Trophoblast cell (in vitro differentiated cells and primary cell): Measurements from ENCODE around the gene SCMH1.

Experiments used
- DNase-seq, 2 donors: peaks; one replicate each; pipeline ENCODE4 v3.0.0-alpha.2; 2016
- H2AFZ ChIP-seq: 2 replicates; pipeline ENCODE4 v1.6.1; 2013; ENCODE audit warnings: low read length, moderate library complexity, mild to moderate bottlenecking; ENCODE audit not compliant: insufficient read depth, poor library complexity
- H2AK5ac ChIP-seq: 2 replicates; pipeline ENCODE4 v1.6.1; 2013; ENCODE audit warnings: mild to moderate bottlenecking, low read length
- H2BK120ac ChIP-seq: 2 replicates; pipeline ENCODE4 v1.6.1; 2013; ENCODE audit warnings: low read length, mild to moderate bottlenecking, moderate library complexity; ENCODE audit not compliant: insufficient read depth, poor library complexity
- H2BK12ac ChIP-seq: 2 replicates; pipeline ENCODE4 v1.6.1; 2013; ENCODE audit warnings: mild to moderate bottlenecking, low read length, moderate library complexity
- H2BK5ac ChIP-seq: 2 replicates; pipeline ENCODE4 v1.6.1; 2013; ENCODE audit warnings: low read length, low read depth, moderate library complexity, mild to moderate bottlenecking; ENCODE audit not compliant: poor library complexity
- H3K14ac ChIP-seq: 2 replicates; pipeline ENCODE4 v1.6.1; 2013; ENCODE audit warnings: mild to moderate bottlenecking, low read length
- H3K18ac ChIP-seq: 2 replicates; pipeline ENCODE4 v1.6.1; 2013; ENCODE audit warnings: mild to moderate bottlenecking, low read length
- H3K23ac ChIP-seq: 2 replicates; pipeline ENCODE4 v1.6.1; 2013; ENCODE audit warnings: low read length
- H3K27ac ChIP-seq: 2 replicates; pipeline ENCODE4 v1.5.1; 2013; ENCODE audit warnings: low read depth, mild to moderate bottlenecking, inconsistent platforms, low read length, moderate library complexity
- H3K27me3 ChIP-seq: 2 replicates; pipeline ENCODE4 v1.6.1; 2013; ENCODE audit warnings: inconsistent platforms, mild to moderate bottlenecking, low read length, moderate library complexity; ENCODE audit not compliant: insufficient read depth
- H3K36me3 ChIP-seq, 2 experiments: 1 replicate in 1 of 2; 2 replicates in 1 of 2; pipeline ENCODE4 v1.6.1; 2013; ENCODE audit warnings: low read length in 2 of 2, mild to moderate bottlenecking in 2 of 2, moderate library complexity in 1 of 2; ENCODE audit not compliant: insufficient read depth in 2 of 2, control insufficient read depth in 1 of 2
- H3K4ac ChIP-seq: 2 replicates; pipeline ENCODE4 v1.6.1; 2013; ENCODE audit warnings: low read depth, mild to moderate bottlenecking, low read length, moderate library complexity
- H3K4me1 ChIP-seq, 2 experiments: 1 replicate in 1 of 2; 2 replicates in 1 of 2; pipeline ENCODE4 v1.6.1; 2013; ENCODE audit warnings: low read length in 2 of 2, mild to moderate bottlenecking in 2 of 2, moderate library complexity in 1 of 2; ENCODE audit not compliant: insufficient read depth in 2 of 2, control insufficient read depth in 1 of 2
- H3K4me2 ChIP-seq: 2 replicates; pipeline ENCODE4 v1.6.1; 2013; ENCODE audit warnings: inconsistent platforms, mild to moderate bottlenecking, low read length, moderate library complexity
- H3K4me3 ChIP-seq: 2 replicates; pipeline ENCODE4 v1.5.1; 2013; ENCODE audit warnings: mild to moderate bottlenecking, low read depth, low read length, inconsistent platforms
- H3K79me1 ChIP-seq: one replicate; pipeline ENCODE4 v1.6.1; 2013; ENCODE audit warnings: low read length
- H3K79me2 ChIP-seq: 2 replicates; pipeline ENCODE4 v1.6.1; 2013; ENCODE audit warnings: low read length, mild to moderate bottlenecking; ENCODE audit not compliant: control insufficient read depth, insufficient read depth, poor library complexity
- H3K9ac ChIP-seq: 2 replicates; pipeline ENCODE4 v1.6.1; 2013; ENCODE audit warnings: mild to moderate bottlenecking, low read length
- H3K9me3 ChIP-seq: 2 replicates; pipeline ENCODE4 v1.6.1; 2013; ENCODE audit warnings: low read depth, mild to moderate bottlenecking, control low read depth, inconsistent platforms, low read length; ENCODE audit not compliant: insufficient read depth
- H4K12ac ChIP-seq: 2 replicates; pipeline ENCODE4 v1.6.1; 2013; ENCODE audit warnings: low read depth, mild to moderate bottlenecking, low read length, moderate library complexity
- H4K8ac ChIP-seq: 2 replicates; pipeline ENCODE4 v1.6.1; 2013; ENCODE audit warnings: low read depth, mild to moderate bottlenecking, low read length, moderate library complexity
- H4K91ac ChIP-seq: one replicate; pipeline ENCODE4 v1.6.1; 2013; ENCODE audit warnings: low read depth, mild to moderate bottlenecking, low read length, moderate library complexity
- WGBS: extraction: QIAGEN DNeasy Blood & Tissue Kit; methylation state at CpG from one replicate; pipeline ENCODE4 v1.1.7; 2013; ENCODE audit warnings: missing lambda C conversion rate; ENCODE audit not compliant: insufficient read length, insufficient coverage; ENCODE audit errors: extremely low coverage; 5-methylcytosine and 5-hydroxymethylcytosine counted together

Gene SCMH1

DNA sequence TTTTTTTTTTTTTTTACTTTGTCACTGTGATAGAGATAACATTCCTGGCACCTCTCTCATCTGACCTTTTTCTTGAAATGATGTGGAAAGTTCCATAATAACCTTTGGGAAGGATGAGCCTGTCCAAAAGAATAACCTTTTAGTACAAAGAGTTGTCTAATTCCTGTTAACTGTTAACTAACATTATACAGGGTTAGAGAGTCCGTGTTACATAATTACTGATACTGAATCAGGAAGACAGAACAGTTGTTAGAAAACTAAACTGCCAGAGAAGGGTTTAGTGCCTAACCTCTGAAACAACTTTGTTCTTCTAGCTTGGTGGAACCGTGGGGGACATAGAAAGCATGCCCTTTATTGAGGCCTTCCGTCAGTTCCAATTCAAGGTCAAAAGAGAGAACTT lies 253.8 kb downstream of the SCMH1 start:
- no CpG with 5 or more reads among the region's 3 CpGs for WGBS
- Histone ChIP-seq H3K36me3 (peaks cover 34 to 63% of the 10 kb centered on the region in 2 experiments), H3K4me2 (no peak overlapping the region), H2AFZ (no peak overlapping the region), H3K18ac (no peak overlapping the region), H4K12ac (no peak overlapping the region), H3K9me3 (no peaks in the 10 kb centered on the region), H3K4me1 (no peaks in the 10 kb centered on the region), H3K14ac (no peak overlapping the region), H3K4me3 (no peak overlapping the region), H3K9ac (no peak overlapping the region), H2BK5ac (no peak overlapping the region), H3K4ac (no peak overlapping the region), H4K91ac (no peak overlapping the region), H2BK12ac (no peak overlapping the region), H4K8ac (no peak overlapping the region), H2BK120ac (no peak overlapping the region), H3K79me2 (peaks cover 2% of the 10 kb centered on the region), H3K23ac (no peak overlapping the region), H3K27ac (no peak overlapping the region), H3K79me1 (no peaks in the 10 kb centered on the region), H2AK5ac (no peak overlapping the region), H3K27me3 (no peaks in the 10 kb centered on the region)
- DNase-seq: no peak

DNA sequence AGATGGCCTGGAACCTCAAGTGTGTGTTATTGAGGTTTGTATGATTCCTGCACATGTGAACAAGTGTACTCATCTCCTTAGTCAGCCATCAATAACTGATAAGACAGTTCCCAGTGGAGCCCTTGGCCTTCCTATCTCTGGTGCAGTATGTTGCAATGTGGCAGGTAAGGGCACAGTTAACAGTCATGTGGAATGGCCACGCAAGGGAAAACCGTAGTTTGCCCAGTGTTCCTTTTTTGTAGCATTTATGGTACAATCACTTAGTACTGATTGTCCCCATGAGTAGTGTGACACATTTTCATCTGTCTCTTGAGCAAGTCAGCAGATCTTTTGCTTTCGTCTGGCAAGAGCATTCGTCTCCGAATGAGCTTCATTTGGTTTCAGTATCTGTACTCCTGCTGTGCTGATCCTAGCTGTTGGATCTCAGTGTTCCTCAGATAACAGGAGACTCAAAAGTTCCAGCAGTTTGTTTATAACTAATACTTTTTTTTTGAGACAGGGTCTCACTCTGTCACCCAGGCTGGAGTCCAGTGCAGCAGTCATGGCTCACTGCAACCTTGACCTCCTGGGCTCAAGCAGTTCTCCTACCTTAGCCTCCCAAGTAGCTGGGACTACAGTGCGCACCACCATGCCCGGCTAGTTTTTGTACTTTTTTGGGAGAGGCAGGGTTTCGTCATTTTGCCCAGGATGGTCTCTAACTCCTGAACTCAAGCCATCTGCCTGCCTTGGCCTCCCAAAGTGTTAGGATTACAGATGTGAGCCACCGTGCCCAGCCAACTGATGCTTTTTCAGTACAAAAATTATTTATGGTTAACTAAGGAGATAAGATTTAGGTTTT lies 254.4 kb downstream of the SCMH1 start:
- Histone ChIP-seq H2AFZ (no peak overlapping the region), H3K79me1 (no peaks in the 10 kb centered on the region), H3K27ac (no peak overlapping the region), H2AK5ac (no peak overlapping the region), H3K9ac (no peak overlapping the region), H3K27me3 (no peaks in the 10 kb centered on the region), H3K4me3 (no peak overlapping the region), H3K4me2 (no peak overlapping the region), H3K36me3 (peaks cover 31 to 58% of the 10 kb centered on the region in 2 experiments), H3K18ac (no peak overlapping the region), H4K12ac (no peak overlapping the region), H3K9me3 (no peaks in the 10 kb centered on the region), H3K4ac (no peak overlapping the region), H4K91ac (no peak overlapping the region), H2BK5ac (no peak overlapping the region), H2BK120ac (no peak overlapping the region), H3K14ac (no peak overlapping the region), H4K8ac (no peak overlapping the region), H3K4me1 (no peaks in the 10 kb centered on the region), H2BK12ac (no peak overlapping the region), H3K79me2 (peaks cover 2% of the 10 kb centered on the region), H3K23ac (no peak overlapping the region)
- no peak for DNase-seq
- WGBS: no CpG with 5 or more reads among the region's 9 CpGs

DNA sequence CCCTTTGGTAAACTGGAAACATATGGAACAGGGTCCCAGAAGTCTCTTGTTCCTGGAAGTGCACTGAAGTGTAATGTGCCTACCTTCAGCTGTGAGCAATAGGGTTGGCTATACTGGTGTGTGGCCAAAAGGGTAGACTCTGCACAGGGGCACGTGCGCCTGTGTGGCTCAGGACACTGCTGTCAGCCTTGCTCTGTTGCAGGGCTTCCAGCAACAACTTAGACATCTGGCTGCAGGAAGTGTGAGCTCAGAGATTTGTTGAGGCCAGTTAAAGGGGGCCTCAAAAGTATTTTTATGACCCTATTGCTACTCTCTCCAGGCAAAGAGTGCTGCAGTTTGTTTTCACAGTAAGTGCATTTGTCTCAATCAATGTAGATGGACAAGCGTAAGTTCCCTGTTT lies 255.2 kb downstream of the SCMH1 start:
- H2BK12ac ChIP-seq: no peak overlapping the region

DNA sequence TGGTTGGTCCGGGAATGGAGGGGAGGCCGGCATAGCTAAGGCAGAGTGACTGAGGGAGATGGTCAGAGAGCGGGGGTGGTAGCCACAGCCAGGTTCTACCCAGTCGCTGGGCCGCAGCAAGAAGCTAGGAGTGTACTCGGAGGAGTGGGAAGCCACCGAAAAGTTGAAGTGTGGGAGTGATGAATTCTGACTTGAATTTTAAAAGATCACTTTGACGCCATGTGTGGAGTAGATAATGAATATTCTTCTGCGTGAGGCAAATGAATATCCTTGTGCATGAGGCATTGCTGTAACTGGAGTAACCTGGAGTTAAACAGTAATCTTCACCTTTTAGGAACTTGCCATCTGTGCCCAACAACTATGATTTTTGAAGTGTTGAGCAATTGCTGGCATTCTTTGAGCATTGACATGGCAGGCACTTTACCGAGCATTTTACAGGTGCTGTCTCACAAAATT lies 255.8 kb downstream of the SCMH1 start:
- H3K18ac ChIP-seq: no peak overlapping the region
- no peak overlapping the region for H4K8ac ChIP-seq
- H3K14ac ChIP-seq: no peak overlapping the region
- no peak overlapping the region for H2BK5ac ChIP-seq
- no CpG with 5 or more reads among the region's 10 CpGs for WGBS
- no peak overlapping the region for H3K9ac ChIP-seq
- no peaks in the 10 kb centered on the region for H3K27me3 ChIP-seq
- no peak overlapping the region for H2AFZ ChIP-seq
- no peak overlapping the region for H3K23ac ChIP-seq
- H3K4me1 ChIP-seq: peaks cover 2 to 3% of the 10 kb centered on the region in 2 experiments
- H3K79me1 ChIP-seq: peaks cover 2% of the 10 kb centered on the region
- no peak overlapping the region for H3K4me3 ChIP-seq
- H2AK5ac ChIP-seq: no peak overlapping the region
- H3K79me2 ChIP-seq: peaks cover 7% of the 10 kb centered on the region
- H3K36me3 ChIP-seq: peaks cover 24 to 50% of the 10 kb centered on the region in 2 experiments
- no peak overlapping the region for H3K4ac ChIP-seq
- no peak overlapping the region for H3K4me2 ChIP-seq
- no peak overlapping the region for H3K27ac ChIP-seq
- DNase-seq: no peak
- no peak overlapping the region for H2BK120ac ChIP-seq
- H2BK12ac ChIP-seq: no peak overlapping the region
- no peak overlapping the region for H4K91ac ChIP-seq
- H3K9me3 ChIP-seq: no peaks in the 10 kb centered on the region
- no peak overlapping the region for H4K12ac ChIP-seq

More for the DNA sequence above, 255.2 kb downstream of the SCMH1 start:
- no peak overlapping the region for H2BK120ac ChIP-seq
- H3K9ac ChIP-seq: no peak overlapping the region
- no peaks in the 10 kb centered on the region for H3K9me3 ChIP-seq
- WGBS: no CpG with 5 or more reads among the region's 3 CpGs
- DNase-seq: no peak
- H3K79me1 ChIP-seq: peaks cover under 1% of the 10 kb centered on the region
- H4K12ac ChIP-seq: no peak overlapping the region
- no peak overlapping the region for H2BK5ac ChIP-seq
- H3K14ac ChIP-seq: no peak overlapping the region
- H3K4me1 ChIP-seq: peaks cover under 1 to 2% of the 10 kb centered on the region in 2 experiments
- H2AK5ac ChIP-seq: no peak overlapping the region
- no peak overlapping the region for H3K4me2 ChIP-seq
- H3K79me2 ChIP-seq: peaks cover 6% of the 10 kb centered on the region
- no peak overlapping the region for H3K4me3 ChIP-seq
- H3K27ac ChIP-seq: no peak overlapping the region
- no peak overlapping the region for H3K23ac ChIP-seq
- H4K8ac ChIP-seq: no peak overlapping the region
- no peak overlapping the region for H4K91ac ChIP-seq
- no peak overlapping the region for H3K18ac ChIP-seq
- H3K27me3 ChIP-seq: no peaks in the 10 kb centered on the region
- no peak overlapping the region for H2AFZ ChIP-seq
- peaks cover 26 to 54% of the 10 kb centered on the region in 2 experiments for H3K36me3 ChIP-seq
- H3K4ac ChIP-seq: no peak overlapping the region
